UCSD-AML1 (cell line): ENCODE measurements around the gene CYB561.
A peak's percentile ranks its signal among the peaks of the same experiment; 100 is the strongest.

Experiments
- DNase-seq: peaks from one replicate; lab custom pipeline; 2025; ENCODE audit not compliant: unreplicated experiment; lab: John Stamatoyannopoulos, UW

The CYB561 gene

GRCh38 chr17:63452046-63452961 is 6.2 kb upstream of the CYB561 start:
- no peak for DNase-seq

GRCh38 chr17:63451150-63451549 is 5.0 kb upstream of the CYB561 start:
- no peak for DNase-seq

DNA sequence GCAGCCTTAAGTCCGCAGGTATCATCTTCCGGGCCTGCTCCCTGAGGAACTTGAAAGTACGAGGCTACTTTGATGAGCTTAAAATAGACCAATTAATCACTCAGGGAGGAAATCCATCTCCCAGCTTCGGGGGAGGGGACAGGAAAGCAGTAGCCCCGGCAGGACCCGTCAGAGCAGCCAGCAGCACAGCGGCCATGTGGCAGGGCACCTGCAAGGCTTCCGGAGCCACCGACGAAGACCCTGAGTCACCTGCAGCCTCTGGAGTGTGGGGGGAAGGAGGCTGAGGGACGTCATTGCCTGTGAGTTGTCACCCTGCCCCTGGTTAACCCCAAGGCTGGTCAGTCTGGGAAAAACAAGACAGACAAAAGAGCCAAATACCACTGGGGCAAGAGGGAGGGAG is 4.4 kb upstream of the CYB561 start:
- peak; percentile 74 for DNase-seq

GRCh38 chr17:63448655-63449054 is 2.5 kb upstream of the CYB561 start:
- DNase-seq = no peak

GRCh38 chr17:63447471-63448009 is 1.4 kb upstream of the CYB561 start:
- DNase-seq = peak; percentile 54

GRCh38 chr17:63446753-63447470 is 806 bp upstream of the CYB561 start:
- peak; percentile 95 for DNase-seq

- DNase-seq = no peak
Observed at GRCh38 chr17:63445571-63445953, 544 bp downstream of the CYB561 start.

GRCh38 chr17:63445065-63445464 is 1.0 kb downstream of the CYB561 start:
- no peak for DNase-seq

DNA sequence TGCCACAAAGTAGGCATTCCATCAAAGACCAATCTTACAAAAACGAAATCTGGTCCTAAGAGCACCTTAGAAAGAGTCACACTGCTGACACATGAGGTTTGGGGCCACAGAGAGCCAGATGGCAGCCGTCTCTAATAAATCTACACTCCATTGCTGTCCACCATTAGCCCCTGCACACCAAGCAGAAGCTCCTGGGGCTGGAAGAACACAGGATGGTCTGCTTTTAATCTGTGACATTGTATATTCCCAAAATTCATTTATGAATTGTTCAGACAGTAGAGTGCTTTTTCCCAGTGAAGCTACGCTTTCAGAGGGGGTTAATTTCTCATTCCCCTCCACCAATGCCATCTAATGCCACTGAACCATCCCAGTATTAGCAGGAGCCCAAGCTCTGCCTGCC is 1.6 kb downstream of the CYB561 start:
- no peak for DNase-seq

GRCh38 chr17:63443053-63443452 is 3.1 kb downstream of the CYB561 start:
- no peak for DNase-seq

- peak; percentile 55 for DNase-seq
Observed at GRCh38 chr17:63442549-63443035, 3.5 kb downstream of the CYB561 start.

DNA sequence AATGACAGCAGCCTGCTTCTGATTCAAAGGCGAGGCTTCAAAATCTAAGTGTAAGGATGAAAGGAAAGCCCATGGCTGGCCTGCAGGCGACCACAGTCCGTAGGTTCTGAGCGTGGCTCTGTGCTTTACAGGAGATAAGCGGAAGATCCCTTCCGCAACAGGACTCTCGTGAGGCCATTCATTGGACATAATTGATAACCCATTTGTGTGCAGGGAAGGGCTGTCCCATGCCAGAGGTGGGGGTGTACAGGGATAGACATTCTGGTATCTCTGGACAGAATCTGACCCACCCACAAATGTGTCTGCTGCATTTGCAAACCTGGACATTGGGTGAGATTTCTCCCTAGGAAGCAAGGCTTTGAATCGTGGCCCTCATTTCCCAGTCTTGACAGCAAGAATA is 4.0 kb downstream of the CYB561 start:
- DNase-seq = no peak

DNA sequence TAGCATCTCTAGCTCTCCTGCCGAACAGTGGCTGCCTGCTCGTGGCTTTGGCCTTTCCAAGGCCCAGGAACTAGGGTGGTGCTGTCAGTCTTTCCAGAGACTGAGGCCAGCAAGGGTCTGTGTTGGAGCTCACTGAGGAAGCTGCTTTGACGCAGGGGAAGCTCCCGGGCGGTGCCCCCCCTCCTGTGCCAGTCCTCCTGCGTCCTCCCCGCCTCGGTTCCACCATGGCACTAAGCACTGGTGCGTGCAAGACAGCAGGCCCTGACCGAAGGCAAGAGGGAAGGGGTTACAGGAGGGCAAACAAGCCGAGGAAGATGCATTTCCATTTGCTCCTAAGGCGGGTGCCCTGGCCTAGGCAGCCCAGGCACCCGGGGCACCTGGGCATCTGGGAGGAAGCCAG is 4.5 kb downstream of the CYB561 start:
- DNase-seq = no peak

DNA sequence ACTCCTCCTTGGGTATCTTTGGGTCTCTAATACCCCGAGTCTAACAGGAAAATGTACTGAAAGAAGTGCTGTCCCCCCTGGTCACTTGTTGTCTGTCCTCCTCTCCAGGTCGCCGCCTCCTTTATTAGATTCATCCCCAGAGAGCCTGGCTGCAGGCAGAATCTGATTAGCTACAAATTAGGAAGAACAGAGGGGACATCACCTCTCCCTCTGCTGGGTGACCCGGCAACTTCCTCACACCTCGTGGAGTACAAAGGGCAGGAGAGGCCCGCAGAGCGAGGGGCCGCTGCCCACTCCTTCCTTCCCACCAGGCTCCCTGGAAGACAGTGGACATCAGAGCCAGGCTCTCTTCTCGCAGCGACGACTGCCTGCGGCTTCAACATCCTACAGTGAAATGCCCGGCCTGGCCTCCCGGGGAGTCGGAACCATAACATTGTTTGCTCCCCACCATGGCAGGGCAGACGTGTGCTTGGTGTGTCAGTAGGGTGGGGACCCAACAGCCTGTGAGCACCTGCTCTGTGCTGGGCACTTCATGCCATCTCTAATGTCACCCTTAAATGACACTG is 5.3 kb downstream of the CYB561 start:
- no peak for DNase-seq

- DNase-seq = no peak
Observed at GRCh38 chr17:63440127-63440769, 5.9 kb downstream of the CYB561 start.

- no peak for DNase-seq
Observed at GRCh38 chr17:63439687-63440086, 6.4 kb downstream of the CYB561 start.

DNA sequence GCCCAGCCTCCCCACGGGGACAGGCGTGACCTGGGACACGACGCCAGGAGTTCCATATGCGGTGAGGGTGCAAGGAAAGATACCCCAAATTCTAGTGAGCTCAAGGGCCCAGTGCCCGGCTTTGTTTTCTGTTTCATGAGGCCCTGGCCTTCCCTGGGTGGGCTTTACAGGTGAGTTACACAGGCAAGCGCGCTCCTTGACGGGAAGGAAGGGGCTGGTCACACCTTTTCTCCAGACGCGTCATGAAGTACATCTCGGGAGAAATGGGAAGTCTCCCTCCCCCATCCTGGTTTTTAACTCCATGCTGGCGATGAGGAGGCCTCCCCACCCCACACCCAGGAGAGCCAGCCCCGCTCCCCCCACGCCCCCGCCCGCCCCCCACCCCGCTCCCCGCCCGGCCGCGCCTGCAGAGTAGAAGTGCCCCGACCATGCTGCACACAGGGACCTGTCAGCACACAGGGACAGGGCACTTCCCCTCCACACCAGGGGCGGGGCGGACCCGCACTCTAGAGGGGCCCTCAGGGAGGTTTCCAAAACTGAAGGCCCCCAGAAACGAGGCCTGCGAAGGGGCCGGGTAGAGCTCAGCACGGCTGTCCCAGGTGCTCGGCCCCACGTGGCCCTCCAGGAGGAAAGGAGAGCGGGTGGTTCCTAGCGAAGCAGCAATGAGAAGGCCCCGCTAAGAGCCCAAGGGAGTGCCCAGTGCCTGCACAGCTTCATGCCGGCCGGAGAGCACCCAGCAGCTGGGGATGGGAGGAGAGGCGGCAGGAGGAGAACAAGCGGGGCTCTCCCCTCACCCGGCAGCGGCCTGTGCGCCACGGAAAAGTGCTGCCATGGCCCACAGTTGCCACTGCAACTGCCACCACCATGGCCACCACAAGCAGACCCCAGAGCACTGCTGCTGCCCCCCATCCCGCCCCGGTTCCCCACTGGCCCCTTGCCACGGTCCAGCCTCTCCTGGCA is 7.7 kb downstream of the CYB561 start:
- no peak for DNase-seq

GRCh38 chr17:63437287-63438091 is 8.6 kb downstream of the CYB561 start:
- no peak for DNase-seq

- no peak for DNase-seq
Observed at GRCh38 chr17:63436523-63437110, 9.5 kb downstream of the CYB561 start.
